ENCODE results near the gene CGNL1.

Gene CGNL1

GRCh38 chr15:57570340-57570739 lies 194.0 kb downstream of the CGNL1 start:
- DNase-seq = no peak
- in situ Hi-C loops (cut with MboI; ENCODE audit: low pct_unique_long_range_greater_than_20kb, low sequenced_read_pairs) = no loop called here

GRCh38 chr15:57570994-57571393 lies 194.7 kb downstream of the CGNL1 start:
- in situ Hi-C loops (cut with MboI; ENCODE audit: low pct_unique_long_range_greater_than_20kb, low sequenced_read_pairs) = no loop called here

GRCh38 chr15:57571725-57572124 lies 195.4 kb downstream of the CGNL1 start:
- in situ Hi-C loops (cut with MboI; ENCODE audit: low pct_unique_long_range_greater_than_20kb, low sequenced_read_pairs) = no loop called here
- DNase-seq = no peak

More at GRCh38 chr15:57570994-57571393, 194.7 kb downstream of the CGNL1 start:
- DNase-seq = no peak

GRCh38 chr15:57572468-57572867 lies 196.2 kb downstream of the CGNL1 start:
- DNase-seq = no peak
- in situ Hi-C loops (cut with MboI; ENCODE audit: low pct_unique_long_range_greater_than_20kb, low sequenced_read_pairs) = no loop called here

- no peak for DNase-seq
- in situ Hi-C loops (cut with MboI; ENCODE audit: low pct_unique_long_range_greater_than_20kb, low sequenced_read_pairs) = no loop called here
Observed at GRCh38 chr15:57573151-57573550, 196.8 kb downstream of the CGNL1 start.

- DNase-seq = no peak
- in situ Hi-C loops (cut with MboI; ENCODE audit: low pct_unique_long_range_greater_than_20kb, low sequenced_read_pairs) = no loop called here
Observed at GRCh38 chr15:57575363-57575762, 199.1 kb downstream of the CGNL1 start.

GRCh38 chr15:57578288-57578900 lies 202.1 kb downstream of the CGNL1 start:
- no peak for DNase-seq
- in situ Hi-C loops (cut with MboI; ENCODE audit: low pct_unique_long_range_greater_than_20kb, low sequenced_read_pairs) = no loop called here

GRCh38 chr15:57580428-57580827 lies 204.1 kb downstream of the CGNL1 start:
- in situ Hi-C loops (cut with MboI; ENCODE audit: low pct_unique_long_range_greater_than_20kb, low sequenced_read_pairs) = no loop called here
- no peak for DNase-seq

- in situ Hi-C loops (cut with MboI; ENCODE audit: low pct_unique_long_range_greater_than_20kb, low sequenced_read_pairs) = no loop called here
- DNase-seq = no peak
Observed at GRCh38 chr15:57580866-57581265, 204.6 kb downstream of the CGNL1 start.

- in situ Hi-C loops (cut with MboI; ENCODE audit: low pct_unique_long_range_greater_than_20kb, low sequenced_read_pairs) = no loop called here
- DNase-seq = no peak
Observed at GRCh38 chr15:57582090-57582489, 205.8 kb downstream of the CGNL1 start.

- no peak for DNase-seq
- in situ Hi-C loops (cut with MboI; ENCODE audit: low pct_unique_long_range_greater_than_20kb, low sequenced_read_pairs) = no loop called here
Observed at GRCh38 chr15:57583282-57583681, 207.0 kb downstream of the CGNL1 start.

- no peak for DNase-seq
- in situ Hi-C loops (cut with MboI; ENCODE audit: low pct_unique_long_range_greater_than_20kb, low sequenced_read_pairs) = no loop called here
Observed at GRCh38 chr15:57583720-57584119, 207.4 kb downstream of the CGNL1 start.

GRCh38 chr15:57586661-57587424 lies 210.5 kb downstream of the CGNL1 start:
- in situ Hi-C loops (cut with MboI; ENCODE audit: low pct_unique_long_range_greater_than_20kb, low sequenced_read_pairs) = no loop called here
- DNase-seq = no peak

GRCh38 chr15:57589281-57589680 lies 213.0 kb downstream of the CGNL1 start:
- DNase-seq = no peak
- in situ Hi-C loops (cut with MboI; ENCODE audit: low pct_unique_long_range_greater_than_20kb, low sequenced_read_pairs) = no loop called here

GRCh38 chr15:57589754-57590153 lies 213.4 kb downstream of the CGNL1 start:
- no peak for DNase-seq
- in situ Hi-C loops (cut with MboI; ENCODE audit: low pct_unique_long_range_greater_than_20kb, low sequenced_read_pairs) = no loop called here

- no peak for DNase-seq
- in situ Hi-C loops (cut with MboI; ENCODE audit: low pct_unique_long_range_greater_than_20kb, low sequenced_read_pairs) = no loop called here
Observed at GRCh38 chr15:57591237-57591821, 215.0 kb downstream of the CGNL1 start.

GRCh38 chr15:57591822-57592367 lies 215.6 kb downstream of the CGNL1 start, which contains the start of gene MYZAP:
MYZAP (plus strand) TSS chr15:57591904; CDS start chr15:57592035, 131 bp downstream.
- DNase-seq = no peak
- in situ Hi-C loops (cut with MboI; ENCODE audit: low pct_unique_long_range_greater_than_20kb, low sequenced_read_pairs) = no loop called here

- in situ Hi-C loops (cut with MboI; ENCODE audit: low pct_unique_long_range_greater_than_20kb, low sequenced_read_pairs) = no loop called here
- no peak for DNase-seq
Observed at GRCh38 chr15:57592426-57592825, 216.1 kb downstream of the CGNL1 start.

- DNase-seq = no peak
- in situ Hi-C loops (cut with MboI; ENCODE audit: low pct_unique_long_range_greater_than_20kb, low sequenced_read_pairs) = no loop called here
Observed at GRCh38 chr15:57592836-57593420, 216.6 kb downstream of the CGNL1 start.

- in situ Hi-C loops (cut with MboI; ENCODE audit: low pct_unique_long_range_greater_than_20kb, low sequenced_read_pairs) = no loop called here
- no peak for DNase-seq
Observed at GRCh38 chr15:57594479-57594878, 218.2 kb downstream of the CGNL1 start.

Measured in KBM-7 (cell line).